Kidney (tissue), 14 donors: Measurements from ENCODE around the gene RTKN. TPM values are rescaled to one million over a fixed set of nuclear protein-coding genes. Genes with fewer than 3 reads are reported as not detected.

ENCODE experiments used
- DNase-seq, 5 donors: peaks; one replicate each; pipeline ENCODE4 v3.0.0-alpha.2; 2013 to 2020
- FAIRE-seq: peaks from 2 replicates; lab custom pipeline; 2012; peaks lifted over from hg19 to GRCh38; lab: Jason Lieb, UNC
- H3K27ac ChIP-seq, 2 donors: one replicate each; pipeline ENCODE4 v1.7.0; 2013; ENCODE audit warnings: low read depth in 2 of 2, low read length in 2 of 2, inconsistent platforms in 1 of 2
- H3K27me3 ChIP-seq: one replicate; pipeline ENCODE4 v1.7.1; 2013; ENCODE audit warnings: low read length, inconsistent platforms; ENCODE audit not compliant: control insufficient read depth, insufficient read depth
- H3K36me3 ChIP-seq, 3 donors: one replicate each; pipeline versions ENCODE4 v1.7.0 to v1.7.1; 2013; ENCODE audit warnings: low read length in 3 of 3, control low read depth in 1 of 3, inconsistent platforms in 1 of 3; ENCODE audit not compliant: insufficient read depth in 3 of 3, control insufficient read depth in 2 of 3
- H3K4me1 ChIP-seq, 3 donors: one replicate each; pipeline versions ENCODE4 v1.7.0 to v1.7.1; 2013; ENCODE audit warnings: low read length in 3 of 3, inconsistent platforms in 1 of 3, low read depth in 1 of 3; ENCODE audit not compliant: control insufficient read depth in 2 of 3, insufficient read depth in 2 of 3
- H3K4me3 ChIP-seq, 3 donors: one replicate each; pipeline versions ENCODE4 v1.7.0 to v1.8.1; 2013; ENCODE audit warnings: low read length in 3 of 3, control low read depth in 1 of 3, inconsistent platforms in 1 of 3
- H3K9ac ChIP-seq, 3 donors: one replicate each; pipeline versions ENCODE4 v1.7.0 to v1.7.1; 2013; ENCODE audit warnings: low read length in 3 of 3, control low read depth in 1 of 3, inconsistent platforms in 1 of 3
- H3K9me3 ChIP-seq, 3 donors: one replicate each; pipeline versions ENCODE4 v1.7.0 to v1.7.1; 2013; ENCODE audit warnings: low read length in 3 of 3, control low read depth in 1 of 3, inconsistent platforms in 1 of 3; ENCODE audit not compliant: control insufficient read depth in 2 of 3, insufficient read depth in 1 of 3
- intact Hi-C: fragments of 100-400 bp; cut with DNase I; formaldehyde crosslinking; loops from one replicate; pipeline ENCODE4 v1.11.1; 2022
- polyA plus RNA-seq: library from polyadenylated mRNA; stranded (reverse); fragments of 350-450 nt; fragmentation: Illumina TruSeq; extraction: RNeasy Lipid Tissue Mini Kit (QIAGEN cat#74804); gene quantifications from one replicate; pipeline ENCODE4 v1.2.3, GENCODE V29; 2014; ENCODE audit warnings: low read depth, low replicate concordance; ENCODE audit not compliant: insufficient read depth
- total RNA-seq: library from RNA; stranded (reverse); fragmentation: NEBNext Ultra II Directional; extraction: Animal tissue kit (Norgen Biotek cat#: 25700); gene quantifications from one replicate; pipeline ENCODE4 v1.2.1, GENCODE V29; 2021
- TF ChIP-seq, protein P1 (sequence below): IDR thresholded peaks from 3 replicates; pipeline ENCODE4 v1.5.1; 2012; ENCODE audit warnings: mild to moderate bottlenecking, moderate library complexity, borderline replicate concordance; ENCODE audit not compliant: insufficient read depth; ENCODE audit errors: extremely low read depth
- donor health status: control.
- donor health status: control.
- donor health status: control.
- donor health status: control.
- donor health status: control.
- donor health status: DM: yes; HTN: yes; CAD: no.
- donor health status: Normal renal cell carcinoma (clear cell type).

The RTKN gene
- total and polyA plus RNA-seq, 2 donors from 2014 or later: 76.4 to 95.6 TPM

GRCh38 chr2:74396149-74396548 is 45.6 kb downstream of the RTKN start:
- Histone ChIP-seq H3K27ac (no peak overlapping the region), H3K27me3 (no peaks in the 10 kb centered on the region), H3K4me3 (no peak overlapping the region), H3K9me3 (no peaks in the 10 kb centered on the region), H3K9ac (no peak overlapping the region), H3K36me3 (no peaks in the 10 kb centered on the region), H3K4me1 (no peaks in the 10 kb centered on the region)
- FAIRE-seq (no peak), DNase-seq (no peak)
- TF ChIP-seq, protein P1, sequence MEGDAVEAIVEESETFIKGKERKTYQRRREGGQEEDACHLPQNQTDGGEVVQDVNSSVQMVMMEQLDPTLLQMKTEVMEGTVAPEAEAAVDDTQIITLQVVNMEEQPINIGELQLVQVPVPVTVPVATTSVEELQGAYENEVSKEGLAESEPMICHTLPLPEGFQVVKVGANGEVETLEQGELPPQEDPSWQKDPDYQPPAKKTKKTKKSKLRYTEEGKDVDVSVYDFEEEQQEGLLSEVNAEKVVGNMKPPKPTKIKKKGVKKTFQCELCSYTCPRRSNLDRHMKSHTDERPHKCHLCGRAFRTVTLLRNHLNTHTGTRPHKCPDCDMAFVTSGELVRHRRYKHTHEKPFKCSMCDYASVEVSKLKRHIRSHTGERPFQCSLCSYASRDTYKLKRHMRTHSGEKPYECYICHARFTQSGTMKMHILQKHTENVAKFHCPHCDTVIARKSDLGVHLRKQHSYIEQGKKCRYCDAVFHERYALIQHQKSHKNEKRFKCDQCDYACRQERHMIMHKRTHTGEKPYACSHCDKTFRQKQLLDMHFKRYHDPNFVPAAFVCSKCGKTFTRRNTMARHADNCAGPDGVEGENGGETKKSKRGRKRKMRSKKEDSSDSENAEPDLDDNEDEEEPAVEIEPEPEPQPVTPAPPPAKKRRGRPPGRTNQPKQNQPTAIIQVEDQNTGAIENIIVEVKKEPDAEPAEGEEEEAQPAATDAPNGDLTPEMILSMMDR: no peak
- intact Hi-C loops: no loop called here

DNA sequence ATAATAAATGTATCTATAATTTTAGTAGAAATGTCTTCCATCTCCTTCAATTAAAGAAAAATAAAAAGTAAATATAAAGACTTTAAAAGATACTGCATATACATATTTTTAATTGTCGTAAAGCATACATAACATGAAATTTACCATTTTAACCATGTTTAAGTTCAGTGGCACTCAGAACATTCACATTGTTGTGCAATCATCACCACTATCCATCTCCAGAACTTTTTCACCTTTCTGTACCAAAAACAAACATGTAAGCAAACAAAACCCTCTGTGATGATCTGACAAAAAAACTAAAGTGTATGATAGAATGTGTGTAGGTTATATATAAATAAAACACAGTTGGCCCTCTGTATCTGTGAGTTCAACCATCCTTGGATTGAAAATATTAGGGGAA is 48.2 kb downstream of the RTKN start:
- Histone ChIP-seq H3K27me3 (no peaks in the 10 kb centered on the region), H3K36me3 (no peaks in the 10 kb centered on the region), H3K4me1 (peaks cover 8 to 13% (median 9%) of the 10 kb centered on the region in 3 donors), H3K27ac (no peak overlapping the region), H3K4me3 (no peak overlapping the region), H3K9me3 (no peaks in the 10 kb centered on the region), H3K9ac (no peak overlapping the region)
- TF ChIP-seq, protein P1: no peak
- intact Hi-C loops: no loop called here
- no peak for FAIRE-seq
- DNase-seq: no peak

GRCh38 chr2:74392449-74392743 is 49.3 kb downstream of the RTKN start:
- Histone ChIP-seq H3K9me3 (no peaks in the 10 kb centered on the region), H3K4me3 (peak overlapping the region in 2 of 3 donors; percentile 4 to 69), H3K36me3 (no peaks in the 10 kb centered on the region), H3K4me1 (peaks cover 8 to 13% (median 9%) of the 10 kb centered on the region in 3 donors), H3K27ac (no peak overlapping the region), H3K9ac (peak overlapping the region in 1 of 3 donors; percentile 35), H3K27me3 (no peaks in the 10 kb centered on the region)
- intact Hi-C loops: no loop called here
- DNase-seq (peak in 1 of 5 donors; percentile 49), FAIRE-seq (no peak)
- TF ChIP-seq, protein P1: no peak
